C4-2B (cell line): ENCODE measurements around the gene DGCR8.

Experiments
- H3K27ac ChIP-seq: fragments of 450-650 bp; 2 replicates; pipeline ENCODE4 v1.5.1; 2017
- ZFX ChIP-seq: fragments of 450-650 bp; IDR thresholded peaks from 2 replicates; pipeline ENCODE4 v1.6.1; 2017
- TF ChIP-seq, protein P1 (sequence below): fragments of 450-650 bp; conservative IDR thresholded peaks from 2 replicates; pipeline ENCODE4 v1.5.1; 2017; ENCODE audit warnings: mild to moderate bottlenecking

Gene DGCR8

DNA sequence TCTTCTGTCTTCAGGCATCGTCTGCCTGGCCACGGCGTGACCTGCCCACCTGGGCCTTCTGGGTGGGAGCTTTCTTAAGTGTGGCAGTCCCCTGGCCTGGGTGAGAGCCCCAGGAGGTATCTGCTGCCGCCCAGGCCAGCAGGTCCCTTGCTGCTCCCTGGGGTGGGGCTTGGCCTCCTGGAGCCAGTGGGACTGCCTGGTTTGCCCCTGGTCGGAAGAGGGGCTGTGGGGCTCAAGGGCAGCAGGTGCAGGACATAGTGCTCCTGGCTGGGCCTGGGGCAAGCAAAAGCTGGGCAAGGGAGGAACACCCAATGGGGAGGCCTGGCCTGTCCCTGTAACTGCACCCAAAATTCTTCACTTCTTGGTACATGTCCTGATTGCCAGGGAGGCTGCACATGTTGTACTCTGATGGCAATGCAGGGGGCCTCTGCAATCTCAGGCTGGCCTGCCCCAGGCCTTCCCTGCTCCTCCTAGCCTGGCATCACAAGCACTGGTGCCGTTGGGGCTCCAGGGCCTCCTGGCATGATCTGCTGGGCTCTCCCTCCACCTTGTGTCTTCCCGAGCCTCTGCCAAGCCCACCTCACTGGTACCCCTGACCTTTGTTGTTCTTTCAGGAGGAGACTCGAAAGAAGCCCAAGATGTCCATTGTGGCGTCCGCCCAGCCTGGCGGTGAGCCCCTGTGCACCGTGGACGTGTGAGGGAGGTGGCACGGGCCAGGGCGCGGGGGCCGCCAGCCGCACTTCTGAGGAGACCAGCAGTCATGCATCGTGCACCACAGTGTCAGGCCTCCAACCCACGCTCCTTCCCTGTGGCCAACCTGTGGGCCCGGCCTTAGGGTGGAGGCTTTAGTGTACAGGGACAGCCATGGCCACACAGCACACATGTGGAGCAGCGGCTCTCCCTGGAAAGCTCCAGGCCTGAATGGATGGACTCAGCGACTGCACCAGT is 29.6 kb downstream of the DGCR8 start:
- H3K27ac ChIP-seq, result no peak overlapping the region
- TF ChIP-seq, protein P1, sequence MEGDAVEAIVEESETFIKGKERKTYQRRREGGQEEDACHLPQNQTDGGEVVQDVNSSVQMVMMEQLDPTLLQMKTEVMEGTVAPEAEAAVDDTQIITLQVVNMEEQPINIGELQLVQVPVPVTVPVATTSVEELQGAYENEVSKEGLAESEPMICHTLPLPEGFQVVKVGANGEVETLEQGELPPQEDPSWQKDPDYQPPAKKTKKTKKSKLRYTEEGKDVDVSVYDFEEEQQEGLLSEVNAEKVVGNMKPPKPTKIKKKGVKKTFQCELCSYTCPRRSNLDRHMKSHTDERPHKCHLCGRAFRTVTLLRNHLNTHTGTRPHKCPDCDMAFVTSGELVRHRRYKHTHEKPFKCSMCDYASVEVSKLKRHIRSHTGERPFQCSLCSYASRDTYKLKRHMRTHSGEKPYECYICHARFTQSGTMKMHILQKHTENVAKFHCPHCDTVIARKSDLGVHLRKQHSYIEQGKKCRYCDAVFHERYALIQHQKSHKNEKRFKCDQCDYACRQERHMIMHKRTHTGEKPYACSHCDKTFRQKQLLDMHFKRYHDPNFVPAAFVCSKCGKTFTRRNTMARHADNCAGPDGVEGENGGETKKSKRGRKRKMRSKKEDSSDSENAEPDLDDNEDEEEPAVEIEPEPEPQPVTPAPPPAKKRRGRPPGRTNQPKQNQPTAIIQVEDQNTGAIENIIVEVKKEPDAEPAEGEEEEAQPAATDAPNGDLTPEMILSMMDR, result no peak
- no peak for TF ChIP-seq ZFX

DNA sequence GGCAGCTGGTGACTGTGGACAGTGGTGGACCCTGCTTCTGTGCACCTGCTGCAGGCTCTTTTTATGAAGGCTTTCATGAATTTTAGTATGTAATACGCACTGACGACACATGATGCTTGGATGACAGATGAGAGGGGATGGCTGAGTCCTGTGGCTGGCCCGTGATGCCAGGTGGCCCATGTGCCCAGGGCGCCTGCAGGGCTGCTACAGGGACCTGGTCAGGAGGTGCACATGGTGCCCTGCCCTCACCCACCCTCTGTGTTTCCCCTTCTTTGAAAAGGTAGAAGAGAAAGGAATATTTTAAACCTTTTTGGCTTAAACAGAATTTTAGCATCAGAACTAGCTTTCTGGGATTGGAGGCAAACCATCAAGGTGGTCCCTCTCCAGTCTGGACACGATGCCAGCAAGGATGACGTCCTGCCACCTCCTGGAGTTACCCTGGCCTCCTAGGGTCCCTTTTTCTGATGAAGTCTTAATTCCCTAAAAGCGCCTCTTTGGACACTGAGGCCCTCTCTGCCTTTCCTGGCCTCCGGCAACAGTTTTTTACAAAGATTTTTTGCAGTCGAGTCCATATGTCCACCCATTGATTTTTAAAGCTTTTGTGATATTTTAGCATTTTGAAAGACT is 30.4 kb downstream of the DGCR8 start:
- H3K27ac ChIP-seq, result no peak overlapping the region
- no peak for TF ChIP-seq ZFX
- TF ChIP-seq, protein P1, result no peak

DNA sequence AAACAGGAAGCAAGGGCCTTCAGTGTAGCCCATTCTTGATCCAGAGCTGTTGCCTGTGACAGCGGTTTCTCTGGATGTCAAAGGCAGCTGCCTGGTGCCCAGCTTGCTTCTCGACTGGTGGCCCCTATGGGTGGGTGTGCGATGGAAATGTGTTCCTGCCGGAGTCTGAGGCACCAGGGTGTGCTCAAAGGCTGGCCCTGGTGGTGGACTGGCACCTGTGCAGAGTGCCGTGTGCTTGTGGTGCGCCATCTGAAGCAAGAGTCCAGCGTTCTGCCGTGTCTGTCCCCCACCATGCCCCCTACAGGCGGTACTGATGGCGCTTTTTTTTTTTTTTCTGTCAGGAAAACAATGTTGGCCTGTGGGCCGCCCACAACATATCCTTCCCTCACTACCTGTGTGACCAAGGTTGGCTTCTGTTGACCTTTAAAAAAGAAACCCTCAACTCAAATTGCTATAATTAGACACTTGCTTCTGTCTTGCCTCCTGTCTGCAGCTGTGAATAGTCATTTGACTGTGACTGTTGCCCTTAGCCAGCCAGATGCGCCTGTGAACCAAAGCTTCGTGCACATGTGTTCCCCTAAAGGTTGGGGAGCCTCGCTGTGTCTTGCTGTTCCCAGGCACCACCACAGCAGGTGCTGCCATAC is 31.1 kb downstream of the DGCR8 start:
- no peak for TF ChIP-seq ZFX
- TF ChIP-seq, protein P1, result no peak; the same call in 1 of the 2 replicates
- no peak overlapping the region for H3K27ac ChIP-seq

- H3K27ac ChIP-seq, result no peak overlapping the region
- TF ChIP-seq, protein P1, result no peak
- no peak for TF ChIP-seq ZFX
Measured at GRCh38 chr22:20111689-20112622, 31.9 kb downstream of the DGCR8 start.

GRCh38 chr22:20112623-20113511 is 32.8 kb downstream of the DGCR8 start:
- no peak for TF ChIP-seq ZFX
- TF ChIP-seq, protein P1, result no peak
- H3K27ac ChIP-seq, result no peak overlapping the region

DNA sequence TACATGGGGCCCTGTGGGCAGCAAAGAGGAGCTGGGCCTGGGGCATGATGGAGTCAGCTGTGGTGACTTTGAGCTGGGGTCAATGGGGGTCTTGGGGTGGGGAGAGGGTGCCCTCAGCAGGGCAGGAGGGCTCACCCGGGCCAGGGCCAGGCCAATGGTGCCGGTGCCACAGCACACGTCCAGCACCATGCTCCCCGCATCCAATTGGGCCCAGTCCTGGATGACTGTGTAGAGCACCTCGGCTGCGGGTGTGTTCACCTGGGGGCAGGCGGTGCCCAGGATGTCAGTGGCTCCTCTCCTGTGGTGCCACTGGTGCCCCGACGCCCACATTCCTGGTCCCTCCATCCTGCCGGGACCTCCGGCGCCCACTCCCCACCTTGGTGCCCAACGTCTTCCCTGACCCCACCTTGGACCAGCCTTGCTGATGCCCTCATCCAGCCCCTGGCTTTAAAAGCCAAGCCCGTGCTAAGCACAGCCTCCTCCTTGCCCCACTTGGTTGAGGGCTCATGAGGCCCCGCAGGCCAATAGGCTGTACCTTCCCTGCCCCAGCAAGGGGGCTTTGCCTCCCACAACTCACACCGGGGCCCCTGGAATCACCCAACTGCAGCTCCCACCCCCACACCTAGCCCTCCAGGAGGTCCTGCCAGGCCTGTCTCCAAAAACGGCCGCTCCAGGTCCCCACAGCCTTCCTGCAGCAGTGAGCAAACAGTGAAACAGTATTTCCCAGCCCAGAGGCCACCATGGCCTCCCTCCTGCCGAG is 33.7 kb downstream of the DGCR8 start:
- TF ChIP-seq ZFX, result no peak
- TF ChIP-seq, protein P1, result no peak

More for the DNA sequence above, 33.7 kb downstream of the DGCR8 start:
- no peak overlapping the region for H3K27ac ChIP-seq
